Type B pancreatic cell (in vitro differentiated cells): ENCODE results near the gene SSR1. TPM values are rescaled to one million over a fixed set of nuclear protein-coding genes. Genes with fewer than 3 reads are reported as not detected.

Experiments used
- DNase-seq: peaks from one replicate; pipeline ENCODE4 v3.0.0; 2021; ENCODE audit warnings: mixed read lengths; ENCODE audit not compliant: unreplicated experiment; ENCODE audit errors: extremely low spot score
- H3K27ac Mint-ChIP-seq: 2 replicates; pipeline ENCODE4 v1.8.0; 2021; ENCODE audit warnings: mild to moderate bottlenecking, mixed read lengths
- H3K27me3 Mint-ChIP-seq: 2 replicates; pipeline ENCODE4 v1.8.0; 2021; ENCODE audit warnings: mixed read lengths
- H3K36me3 Mint-ChIP-seq: 2 replicates; pipeline ENCODE4 v1.8.0; 2021; ENCODE audit warnings: mixed read lengths
- H3K4me1 Mint-ChIP-seq: one replicate; pipeline ENCODE4 v1.8.0; 2021; ENCODE audit warnings: mixed read lengths; ENCODE audit not compliant: unreplicated experiment
- H3K4me3 Mint-ChIP-seq: 2 replicates; pipeline ENCODE4 v1.8.0; 2021; ENCODE audit warnings: mild to moderate bottlenecking, mixed read lengths
- H3K9me3 Mint-ChIP-seq: 2 replicates; pipeline ENCODE4 v1.8.0; 2021; ENCODE audit warnings: mixed read lengths
- total RNA-seq: library from RNA; stranded (reverse); gene quantifications from 2 replicates; pipeline ENCODE4 v1.2.1, GENCODE V29; 2021; ENCODE audit warnings: low replicate concordance
- TF ChIP-seq, protein P1 (sequence below): fragments of 200-600 bp; sonication (generic); conservative IDR thresholded peaks from 2 replicates; pipeline ENCODE4 v1.5.0; 2021; ENCODE audit warnings: antibody characterized with exemption, mild to moderate bottlenecking

SSR1 gene
- total RNA-seq, 1 donor from 2014 or later, result 124 TPM

DNA sequence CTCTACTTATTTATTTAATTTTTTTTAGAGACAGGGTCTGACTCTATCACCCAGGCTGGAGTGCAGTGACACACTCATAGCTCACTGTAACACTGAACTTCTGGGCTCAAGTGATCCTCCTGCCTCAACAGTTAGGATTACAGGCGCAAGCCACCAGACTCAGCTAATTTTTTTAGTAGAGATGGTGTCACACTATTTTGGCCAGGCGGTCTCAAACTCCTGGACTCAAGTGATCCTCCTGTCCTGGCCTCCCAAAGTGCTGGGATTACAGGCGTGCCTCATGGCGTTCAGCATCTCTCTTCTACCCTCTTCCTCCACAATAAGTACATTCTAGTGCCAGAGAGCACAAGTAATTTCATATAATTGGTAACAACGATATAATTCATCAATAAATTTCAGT lies 5.5 kb downstream of the SSR1 start:
- H3K9me3 Mint-ChIP-seq, result no peaks in the 10 kb centered on the region
- H3K36me3 Mint-ChIP-seq, result peaks cover 34% of the 10 kb centered on the region
- no peak overlapping the region for H3K27ac Mint-ChIP-seq
- TF ChIP-seq, protein P1, sequence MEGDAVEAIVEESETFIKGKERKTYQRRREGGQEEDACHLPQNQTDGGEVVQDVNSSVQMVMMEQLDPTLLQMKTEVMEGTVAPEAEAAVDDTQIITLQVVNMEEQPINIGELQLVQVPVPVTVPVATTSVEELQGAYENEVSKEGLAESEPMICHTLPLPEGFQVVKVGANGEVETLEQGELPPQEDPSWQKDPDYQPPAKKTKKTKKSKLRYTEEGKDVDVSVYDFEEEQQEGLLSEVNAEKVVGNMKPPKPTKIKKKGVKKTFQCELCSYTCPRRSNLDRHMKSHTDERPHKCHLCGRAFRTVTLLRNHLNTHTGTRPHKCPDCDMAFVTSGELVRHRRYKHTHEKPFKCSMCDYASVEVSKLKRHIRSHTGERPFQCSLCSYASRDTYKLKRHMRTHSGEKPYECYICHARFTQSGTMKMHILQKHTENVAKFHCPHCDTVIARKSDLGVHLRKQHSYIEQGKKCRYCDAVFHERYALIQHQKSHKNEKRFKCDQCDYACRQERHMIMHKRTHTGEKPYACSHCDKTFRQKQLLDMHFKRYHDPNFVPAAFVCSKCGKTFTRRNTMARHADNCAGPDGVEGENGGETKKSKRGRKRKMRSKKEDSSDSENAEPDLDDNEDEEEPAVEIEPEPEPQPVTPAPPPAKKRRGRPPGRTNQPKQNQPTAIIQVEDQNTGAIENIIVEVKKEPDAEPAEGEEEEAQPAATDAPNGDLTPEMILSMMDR, result no peak
- no peak for DNase-seq
- H3K4me1 Mint-ChIP-seq, result peaks cover 6% of the 10 kb centered on the region
- no peak overlapping the region for H3K4me3 Mint-ChIP-seq
- H3K27me3 Mint-ChIP-seq, result no peaks in the 10 kb centered on the region

DNA sequence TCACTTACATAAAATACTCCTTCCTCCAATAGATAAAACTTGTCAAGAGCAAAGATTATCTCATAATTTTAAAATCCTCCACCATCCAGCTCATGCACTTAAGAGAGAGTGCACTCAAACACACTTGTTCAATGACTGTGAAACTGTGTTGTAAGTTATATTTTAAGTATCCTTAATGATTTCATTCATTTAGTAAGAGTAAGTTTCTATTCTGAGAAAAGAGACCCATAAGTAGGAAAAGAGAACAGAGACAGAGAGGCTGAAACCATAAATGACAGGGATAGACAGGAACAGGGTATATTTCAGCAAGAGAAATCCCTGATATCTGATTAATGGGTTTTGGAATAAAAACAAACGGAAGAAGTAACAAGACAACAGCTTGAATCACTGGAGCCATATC lies 8.2 kb downstream of the SSR1 start:
- Mint-ChIP-seq H3K4me1 (no peaks in the 10 kb centered on the region), H3K27ac (no peak overlapping the region), H3K36me3 (peaks cover 49% of the 10 kb centered on the region), H3K9me3 (no peaks in the 10 kb centered on the region), H3K27me3 (no peaks in the 10 kb centered on the region), H3K4me3 (no peak overlapping the region)
- TF ChIP-seq, protein P1, result no peak
- DNase-seq, result no peak

DNA sequence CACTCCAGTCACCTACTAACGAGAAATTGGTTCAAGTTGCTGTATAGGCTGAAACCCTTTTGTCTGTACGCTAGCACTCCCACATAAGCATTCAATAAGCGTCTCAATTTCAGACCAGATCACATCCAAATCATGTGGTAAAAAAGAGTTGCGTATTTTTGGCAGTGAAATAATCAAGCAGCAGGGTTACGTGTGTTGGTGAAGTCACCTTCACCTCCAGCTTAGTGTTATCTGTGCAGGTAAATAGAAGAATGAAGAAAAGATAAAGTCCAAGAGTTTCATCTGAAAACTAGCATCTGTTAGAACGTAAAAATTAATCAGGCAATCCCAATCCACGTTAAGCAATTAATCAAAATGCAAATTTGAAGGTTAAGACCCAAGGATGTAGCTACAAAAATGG lies 11.3 kb downstream of the SSR1 start:
- H3K27ac Mint-ChIP-seq, result no peak overlapping the region
- no peak for DNase-seq
- TF ChIP-seq, protein P1, result no peak

DNA sequence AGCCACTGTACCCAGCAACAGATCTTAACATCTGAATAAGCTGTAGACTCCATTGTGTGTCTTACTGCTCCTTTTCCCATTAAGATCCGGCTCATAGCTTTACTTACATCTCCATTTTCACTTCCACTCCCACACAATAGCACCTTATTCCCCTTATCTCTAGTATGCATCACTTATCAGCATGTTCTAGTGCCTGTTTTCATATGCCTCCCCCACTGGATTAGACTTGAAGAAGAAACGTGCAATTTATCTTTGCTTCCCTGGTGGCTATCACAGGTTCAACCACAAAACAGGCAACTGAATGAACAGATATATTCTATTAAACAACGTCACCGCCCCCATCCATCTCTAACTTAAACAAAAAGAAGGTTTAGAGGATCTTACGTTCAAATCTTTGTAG lies 12.1 kb downstream of the SSR1 start:
- TF ChIP-seq, protein P1, result no peak
- Mint-ChIP-seq H3K36me3 (peaks cover 46% of the 10 kb centered on the region), H3K9me3 (no peaks in the 10 kb centered on the region), H3K27me3 (no peaks in the 10 kb centered on the region), H3K4me1 (no peaks in the 10 kb centered on the region), H3K27ac (no peak overlapping the region), H3K4me3 (no peak overlapping the region)
- no peak for DNase-seq

More for the DNA sequence above, 11.3 kb downstream of the SSR1 start:
- Mint-ChIP-seq H3K4me3 (no peak overlapping the region), H3K4me1 (no peaks in the 10 kb centered on the region), H3K9me3 (no peaks in the 10 kb centered on the region), H3K36me3 (peaks cover 43% of the 10 kb centered on the region), H3K27me3 (no peaks in the 10 kb centered on the region)

DNA sequence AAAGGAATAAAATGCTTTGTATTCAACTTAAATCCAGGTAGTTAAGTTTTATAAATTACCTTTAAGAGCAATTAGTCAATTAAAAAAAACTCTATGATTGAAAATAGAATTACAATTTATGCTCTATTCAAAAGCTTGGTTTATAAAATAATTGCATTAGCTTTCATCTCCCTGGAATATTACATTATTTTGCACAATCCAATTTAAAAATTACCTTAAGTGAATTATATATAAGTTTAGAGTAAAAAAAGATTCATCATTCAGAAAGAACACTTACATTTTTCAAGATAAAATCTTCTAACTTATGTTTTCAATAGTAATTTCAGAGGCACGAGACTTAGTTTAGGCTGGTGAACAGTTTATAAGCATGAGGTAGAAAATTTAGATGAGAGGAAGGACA lies 14.9 kb downstream of the SSR1 start:
- TF ChIP-seq, protein P1, result no peak
- H3K27me3 Mint-ChIP-seq, result no peaks in the 10 kb centered on the region
- peaks cover 40% of the 10 kb centered on the region for H3K36me3 Mint-ChIP-seq
- H3K4me1 Mint-ChIP-seq, result no peaks in the 10 kb centered on the region
- no peak overlapping the region for H3K4me3 Mint-ChIP-seq
- no peaks in the 10 kb centered on the region for H3K9me3 Mint-ChIP-seq
- no peak overlapping the region for H3K27ac Mint-ChIP-seq
- DNase-seq, result no peak

DNA sequence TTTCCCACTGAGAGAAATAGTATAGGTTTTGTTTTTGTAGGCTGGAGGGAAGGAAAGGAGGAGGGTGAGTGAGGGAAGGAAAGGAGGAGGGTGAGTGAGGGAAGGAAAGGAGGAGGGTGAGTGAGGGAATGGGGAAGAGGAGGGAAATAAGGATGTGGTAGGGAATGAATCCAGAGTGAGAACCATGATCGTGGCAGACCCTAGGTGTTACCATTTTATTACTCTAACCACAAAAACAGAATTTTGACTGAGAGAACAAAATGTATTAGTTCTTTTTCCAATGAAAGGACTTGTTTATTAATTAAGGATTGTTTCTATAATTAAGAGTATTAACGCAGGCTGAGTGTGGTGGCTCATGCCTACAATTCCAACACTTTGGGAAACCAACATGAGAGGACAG lies 16.4 kb downstream of the SSR1 start:
- no peak for DNase-seq
- peaks cover 35% of the 10 kb centered on the region for H3K36me3 Mint-ChIP-seq
- no peaks in the 10 kb centered on the region for H3K4me1 Mint-ChIP-seq
- no peak overlapping the region for H3K27ac Mint-ChIP-seq
- TF ChIP-seq, protein P1, result no peak
- H3K4me3 Mint-ChIP-seq, result no peak overlapping the region
- no peaks in the 10 kb centered on the region for H3K9me3 Mint-ChIP-seq
- no peaks in the 10 kb centered on the region for H3K27me3 Mint-ChIP-seq
